Activated naive CD4-positive, alpha-beta T cell treated with anti-CD3 and anti-CD28 coated beads, Interleukin-2, amount 50 U/mL, for 24 hours (primary cell): Measurements from ENCODE around the gene GPR150.

Experiments used
- H3K27ac Mint-ChIP-seq: one replicate; pipeline ENCODE4 v1.8.0; 2021; ENCODE audit warnings: mild to moderate bottlenecking, mixed read lengths
- H3K27me3 Mint-ChIP-seq: one replicate; pipeline ENCODE4 v1.8.0; 2021; ENCODE audit warnings: mixed read lengths
- H3K36me3 Mint-ChIP-seq: one replicate; pipeline ENCODE4 v1.8.0; 2021; ENCODE audit warnings: mixed read lengths
- H3K4me1 Mint-ChIP-seq: one replicate; pipeline ENCODE4 v1.8.0; 2021; ENCODE audit warnings: mixed read lengths
- H3K4me3 Mint-ChIP-seq: one replicate; pipeline ENCODE4 v1.8.0; 2021; ENCODE audit warnings: mild to moderate bottlenecking, mixed read lengths
- H3K9me3 Mint-ChIP-seq: one replicate; pipeline ENCODE4 v1.8.0; 2021; ENCODE audit warnings: mixed read lengths

The GPR150 gene

DNA sequence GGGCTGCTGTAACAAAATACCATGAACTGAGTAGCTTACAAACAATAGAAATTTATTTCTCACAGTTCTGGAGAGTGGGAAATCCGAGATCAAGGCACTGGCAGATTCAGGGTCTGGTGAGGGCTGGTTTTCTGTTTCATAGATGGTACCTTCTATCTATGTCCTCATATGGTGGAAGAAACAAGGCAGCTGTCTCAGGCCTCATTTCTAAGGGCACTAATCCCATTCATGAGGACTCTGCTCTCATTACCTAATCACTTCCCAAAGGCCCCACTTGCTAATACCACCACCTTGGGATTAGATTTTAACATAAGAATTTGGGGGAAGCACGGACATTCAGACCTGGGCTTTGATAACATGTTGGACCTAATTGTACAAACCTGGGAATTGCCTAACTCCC, 40.2 kb downstream of the GPR150 start:
- Mint-ChIP-seq H3K36me3 (peaks cover 7% of the 10 kb centered on the region), H3K27ac (no peak overlapping the region), H3K4me3 (no peak overlapping the region), H3K9me3 (no peaks in the 10 kb centered on the region), H3K4me1 (peaks cover 5% of the 10 kb centered on the region), H3K27me3 (no peaks in the 10 kb centered on the region)

DNA sequence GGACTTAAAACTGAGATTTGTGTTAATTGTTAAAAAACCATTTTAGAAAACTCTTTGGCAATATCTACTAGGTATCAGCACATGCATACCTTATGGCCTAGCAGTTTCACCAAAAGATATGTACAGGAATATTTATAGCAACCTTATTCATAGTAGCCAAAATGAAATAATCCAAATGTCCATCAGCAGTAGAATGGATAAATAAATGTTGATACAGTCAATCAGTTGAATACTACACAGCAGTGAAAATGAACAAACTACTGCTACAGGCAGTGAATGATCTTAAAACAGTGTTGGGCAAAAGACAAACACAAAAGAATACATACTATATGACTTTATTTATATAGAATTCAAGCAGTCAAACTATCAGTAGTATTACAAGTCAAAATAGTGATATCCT, 43.1 kb downstream of the GPR150 start:
- peaks cover 4% of the 10 kb centered on the region for H3K36me3 Mint-ChIP-seq
- H3K27ac Mint-ChIP-seq = no peak overlapping the region
- peaks cover 5% of the 10 kb centered on the region for H3K4me1 Mint-ChIP-seq
- H3K27me3 Mint-ChIP-seq = no peaks in the 10 kb centered on the region
- no peaks in the 10 kb centered on the region for H3K9me3 Mint-ChIP-seq
- H3K4me3 Mint-ChIP-seq = no peak overlapping the region

GRCh38 chr5:95664204-95664786, 44.4 kb downstream of the GPR150 start:
- no peaks in the 10 kb centered on the region for H3K9me3 Mint-ChIP-seq
- peaks cover under 1% of the 10 kb centered on the region for H3K36me3 Mint-ChIP-seq
- H3K4me3 Mint-ChIP-seq = no peak overlapping the region
- peaks cover 5% of the 10 kb centered on the region for H3K4me1 Mint-ChIP-seq
- H3K27me3 Mint-ChIP-seq = no peaks in the 10 kb centered on the region
- H3K27ac Mint-ChIP-seq = no peak overlapping the region

GRCh38 chr5:95667061-95667618, 47.3 kb downstream of the GPR150 start:
- H3K36me3 Mint-ChIP-seq = no peaks in the 10 kb centered on the region
- no peak overlapping the region for H3K4me3 Mint-ChIP-seq
- H3K27me3 Mint-ChIP-seq = no peaks in the 10 kb centered on the region
- no peak overlapping the region for H3K27ac Mint-ChIP-seq
- H3K4me1 Mint-ChIP-seq = peaks cover 5% of the 10 kb centered on the region
- no peaks in the 10 kb centered on the region for H3K9me3 Mint-ChIP-seq

DNA sequence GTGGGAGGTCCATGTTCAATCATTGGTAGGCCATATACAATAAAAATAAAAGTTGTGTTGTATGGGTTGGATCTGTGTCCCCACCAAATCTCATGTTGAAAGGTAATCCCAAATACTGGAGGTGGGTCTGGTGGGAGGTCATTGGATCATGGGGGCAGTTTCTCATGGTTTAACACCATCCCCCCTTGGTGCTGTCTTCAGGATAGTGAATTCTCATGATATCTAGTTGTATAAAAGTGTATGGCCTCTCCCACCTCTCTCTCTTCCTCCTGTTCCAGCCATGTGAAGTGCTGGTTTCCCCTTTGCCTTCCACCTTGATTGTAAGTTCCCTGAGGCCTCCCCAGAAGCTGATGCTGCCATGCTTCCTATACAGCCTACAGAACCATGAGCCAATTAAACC, 47.8 kb downstream of the GPR150 start:
- no peaks in the 10 kb centered on the region for H3K27me3 Mint-ChIP-seq
- no peak overlapping the region for H3K4me3 Mint-ChIP-seq
- H3K27ac Mint-ChIP-seq = no peak overlapping the region
- peaks cover 5% of the 10 kb centered on the region for H3K4me1 Mint-ChIP-seq
- no peaks in the 10 kb centered on the region for H3K9me3 Mint-ChIP-seq
- H3K36me3 Mint-ChIP-seq = no peaks in the 10 kb centered on the region

DNA sequence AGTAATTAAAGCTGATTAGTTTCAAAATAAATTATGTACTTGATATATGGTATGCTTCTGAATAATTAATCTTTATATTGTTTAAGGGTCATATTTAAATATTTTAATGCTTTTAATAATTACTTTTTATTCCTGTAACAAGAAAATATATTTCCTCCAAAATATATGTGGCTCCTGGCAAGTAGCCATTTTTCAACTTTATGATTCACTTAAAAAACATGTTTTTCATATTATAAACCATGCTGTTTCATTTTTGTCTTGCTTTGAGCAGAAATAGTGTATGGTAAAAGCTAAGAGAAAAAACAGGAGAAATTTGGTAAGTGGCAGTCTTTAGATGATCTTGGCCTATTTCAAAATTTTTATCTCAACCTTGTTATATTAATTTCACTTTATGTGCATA, 48.3 kb downstream of the GPR150 start:
- Mint-ChIP-seq H3K9me3 (no peaks in the 10 kb centered on the region), H3K36me3 (no peaks in the 10 kb centered on the region), H3K4me1 (peaks cover 5% of the 10 kb centered on the region), H3K27me3 (no peaks in the 10 kb centered on the region), H3K27ac (no peak overlapping the region), H3K4me3 (no peak overlapping the region)

DNA sequence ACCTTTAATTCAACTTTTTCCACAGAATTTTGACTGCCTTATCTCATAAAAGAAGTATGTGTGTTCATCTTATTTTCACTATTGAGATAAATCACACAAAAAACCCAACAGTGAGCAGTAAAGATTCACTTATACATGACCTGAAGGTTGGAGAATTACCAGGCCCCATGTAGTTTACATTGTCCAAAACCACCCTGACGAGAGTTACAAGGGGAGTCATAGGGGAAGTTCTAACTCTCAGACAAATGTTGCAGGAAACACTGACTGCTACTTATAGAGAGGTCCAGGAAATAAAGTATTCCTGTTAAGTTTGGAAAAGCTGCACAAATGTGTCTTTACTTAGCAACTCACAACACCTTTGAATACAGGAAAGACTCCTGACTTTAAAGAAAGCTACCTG, 48.8 kb downstream of the GPR150 start:
- Mint-ChIP-seq H3K36me3 (no peaks in the 10 kb centered on the region), H3K9me3 (no peaks in the 10 kb centered on the region), H3K4me1 (peaks cover 5% of the 10 kb centered on the region), H3K4me3 (no peak overlapping the region), H3K27me3 (no peaks in the 10 kb centered on the region), H3K27ac (no peak overlapping the region)

DNA sequence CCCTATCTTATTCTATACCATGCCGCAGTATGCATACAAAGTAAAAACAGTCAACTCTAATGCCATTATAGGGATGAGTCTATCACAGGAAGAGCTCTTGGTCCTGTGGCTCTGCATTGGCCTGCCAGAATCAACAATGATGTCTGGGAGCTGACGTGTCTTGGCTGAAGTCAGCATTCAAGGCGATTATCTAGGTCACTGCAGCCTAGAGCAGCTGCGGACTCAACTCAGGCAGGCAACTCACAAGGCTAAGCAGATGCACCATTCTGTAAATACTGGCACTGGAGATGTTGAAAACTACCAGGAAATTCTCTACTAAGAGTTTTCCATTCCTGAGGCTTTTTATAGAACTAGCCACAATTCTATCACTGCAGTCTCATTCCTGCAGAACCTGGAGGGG, 49.7 kb downstream of the GPR150 start:
- Mint-ChIP-seq H3K27ac (no peak overlapping the region), H3K36me3 (no peaks in the 10 kb centered on the region), H3K27me3 (no peaks in the 10 kb centered on the region), H3K4me1 (no peaks in the 10 kb centered on the region), H3K9me3 (no peaks in the 10 kb centered on the region), H3K4me3 (no peak overlapping the region)

DNA sequence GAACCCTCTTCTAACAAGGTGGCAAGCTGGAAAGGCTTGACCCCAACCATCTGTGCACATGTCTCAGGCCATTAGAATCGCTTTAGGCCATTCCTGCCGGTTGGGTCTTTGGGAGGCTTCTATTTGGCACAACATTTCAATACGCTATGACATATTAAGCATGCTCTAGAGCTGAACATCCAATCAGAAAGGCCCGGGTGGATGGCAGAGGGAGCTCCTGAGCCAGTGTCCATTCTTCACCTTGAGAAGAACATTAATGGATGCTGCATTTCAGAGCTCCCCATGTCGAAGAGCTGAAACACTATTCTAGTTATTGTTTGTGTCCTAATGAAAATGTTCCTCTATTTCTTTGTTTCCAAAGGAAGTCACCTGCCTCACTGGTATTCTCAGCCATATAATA, 50.1 kb downstream of the GPR150 start:
- H3K27me3 Mint-ChIP-seq = no peaks in the 10 kb centered on the region
- no peak overlapping the region for H3K4me3 Mint-ChIP-seq

DNA sequence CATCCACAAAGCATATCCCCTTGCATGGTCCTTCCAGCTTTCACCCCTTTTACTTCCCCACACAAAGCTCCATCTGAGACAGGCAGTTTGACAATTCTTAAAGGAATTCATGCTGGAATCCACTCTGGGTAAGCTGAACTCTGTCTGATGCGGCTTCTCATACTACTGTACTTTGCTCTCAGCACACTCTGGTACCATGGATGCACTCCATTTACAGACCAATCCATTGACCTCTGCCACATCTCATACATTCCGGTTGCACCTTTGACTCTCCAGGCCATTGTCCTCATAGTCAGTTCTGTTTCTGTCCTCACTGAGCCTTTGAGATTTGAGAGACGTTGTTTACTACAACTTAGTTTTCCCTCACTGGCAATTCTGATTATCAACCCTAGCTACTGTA, 50.7 kb downstream of the GPR150 start:
- no peak overlapping the region for H3K4me3 Mint-ChIP-seq
- no peaks in the 10 kb centered on the region for H3K9me3 Mint-ChIP-seq
- no peaks in the 10 kb centered on the region for H3K36me3 Mint-ChIP-seq
- no peaks in the 10 kb centered on the region for H3K4me1 Mint-ChIP-seq
- H3K27me3 Mint-ChIP-seq = no peaks in the 10 kb centered on the region
- no peak overlapping the region for H3K27ac Mint-ChIP-seq

More for the DNA sequence above, 50.1 kb downstream of the GPR150 start:
- H3K9me3 Mint-ChIP-seq = no peaks in the 10 kb centered on the region
- H3K36me3 Mint-ChIP-seq = no peaks in the 10 kb centered on the region
- no peaks in the 10 kb centered on the region for H3K4me1 Mint-ChIP-seq
- H3K27ac Mint-ChIP-seq = no peak overlapping the region
